Activated naive CD8-positive, alpha-beta T cell treated with anti-CD3 and anti-CD28 coated beads for 36 hours (primary cell): Measurements from ENCODE around the gene ARHGAP23. TPM values are rescaled to one million over a fixed set of nuclear protein-coding genes. Genes with fewer than 3 reads are reported as not detected.
"Not testable (repeated sequence)": the region's sequence is repeated elsewhere in the genome, so short reads cannot be mapped to it uniquely, and the experiment has no call there.

Experiments used
- DNase-seq: peaks from one replicate; pipeline ENCODE4 v3.0.0; 2021
- H3K27ac Mint-ChIP-seq: one replicate; pipeline ENCODE4 v1.8.0; 2022; ENCODE audit warnings: mild to moderate bottlenecking, moderate library complexity, mixed read lengths
- H3K27me3 Mint-ChIP-seq: one replicate; pipeline ENCODE4 v1.8.0; 2022; ENCODE audit warnings: mild to moderate bottlenecking, mixed read lengths
- H3K36me3 Mint-ChIP-seq: one replicate; pipeline ENCODE4 v1.8.0; 2021; ENCODE audit warnings: mild to moderate bottlenecking, mixed read lengths
- H3K4me1 Mint-ChIP-seq: one replicate; pipeline ENCODE4 v1.8.0; 2021; ENCODE audit warnings: mixed read lengths
- H3K4me3 Mint-ChIP-seq: one replicate; pipeline ENCODE4 v1.8.0; 2022; ENCODE audit warnings: mild to moderate bottlenecking, moderate library complexity, mixed read lengths
- H3K9me3 Mint-ChIP-seq: one replicate; pipeline ENCODE4 v1.8.0; 2022; ENCODE audit warnings: mixed read lengths
- total RNA-seq, 2 experiments: library from RNA; stranded (reverse); gene quantifications; one replicate each; pipeline ENCODE4 v1.2.3, GENCODE V29; 2021

ARHGAP23 gene
- total RNA-seq, 2 experiments from 2014 or later, result 0.08 to 0.66 TPM

- not testable (repeated sequence) for H3K9me3 Mint-ChIP-seq, H3K27ac Mint-ChIP-seq, H3K4me1 Mint-ChIP-seq, DNase-seq, H3K36me3 Mint-ChIP-seq, H3K27me3 Mint-ChIP-seq, H3K4me3 Mint-ChIP-seq
Observed at GRCh38 chr17:38474666-38475065, 46.4 kb downstream of the ARHGAP23 start.

GRCh38 chr17:38476549-38476948, 48.3 kb downstream of the ARHGAP23 start:
- Mint-ChIP-seq H3K27ac (no peak overlapping the region), H3K9me3 (no peaks in the 10 kb centered on the region), H3K36me3 (no peaks in the 10 kb centered on the region), H3K27me3 (no peaks in the 10 kb centered on the region), H3K4me1 (no peaks in the 10 kb centered on the region), H3K4me3 (no peak overlapping the region)
- no peak for DNase-seq

GRCh38 chr17:38477417-38477816, 49.2 kb downstream of the ARHGAP23 start:
- not testable (repeated sequence) for H3K27me3 Mint-ChIP-seq, H3K36me3 Mint-ChIP-seq, DNase-seq, H3K27ac Mint-ChIP-seq, H3K4me1 Mint-ChIP-seq, H3K9me3 Mint-ChIP-seq, H3K4me3 Mint-ChIP-seq

- H3K4me3 Mint-ChIP-seq, DNase-seq, H3K9me3 Mint-ChIP-seq, H3K36me3 Mint-ChIP-seq, H3K4me1 Mint-ChIP-seq, H3K27ac Mint-ChIP-seq, H3K27me3 Mint-ChIP-seq: not testable (repeated sequence)
Observed at GRCh38 chr17:38477951-38478350, 49.7 kb downstream of the ARHGAP23 start.

GRCh38 chr17:38478667-38479066, 50.4 kb downstream of the ARHGAP23 start:
- not testable (repeated sequence) for H3K4me1 Mint-ChIP-seq, H3K27me3 Mint-ChIP-seq, H3K4me3 Mint-ChIP-seq, H3K36me3 Mint-ChIP-seq, H3K27ac Mint-ChIP-seq, H3K9me3 Mint-ChIP-seq, DNase-seq

- not testable (repeated sequence) for H3K27ac Mint-ChIP-seq, DNase-seq, H3K9me3 Mint-ChIP-seq, H3K4me1 Mint-ChIP-seq, H3K27me3 Mint-ChIP-seq, H3K4me3 Mint-ChIP-seq, H3K36me3 Mint-ChIP-seq
Observed at GRCh38 chr17:38482039-38482699, 53.9 kb downstream of the ARHGAP23 start.

- H3K27ac Mint-ChIP-seq, H3K27me3 Mint-ChIP-seq, DNase-seq, H3K9me3 Mint-ChIP-seq, H3K4me1 Mint-ChIP-seq, H3K4me3 Mint-ChIP-seq, H3K36me3 Mint-ChIP-seq: not testable (repeated sequence)
Observed at GRCh38 chr17:38482700-38483043, 54.4 kb downstream of the ARHGAP23 start.

- H3K36me3 Mint-ChIP-seq, H3K9me3 Mint-ChIP-seq, H3K4me1 Mint-ChIP-seq, H3K27ac Mint-ChIP-seq, H3K4me3 Mint-ChIP-seq, H3K27me3 Mint-ChIP-seq: not testable (repeated sequence)
- peak; percentile 58 for DNase-seq
Observed at GRCh38 chr17:38484242-38485145, 56.2 kb downstream of the ARHGAP23 start.

- Mint-ChIP-seq H3K9me3 (no peaks in the 10 kb centered on the region), H3K4me1 (peaks cover 5% of the 10 kb centered on the region), H3K27me3 (peaks cover 7% of the 10 kb centered on the region), H3K4me3 (no peak overlapping the region), H3K36me3 (no peaks in the 10 kb centered on the region), H3K27ac (no peak overlapping the region)
- DNase-seq, result no peak
Observed at GRCh38 chr17:38485146-38485468, 56.8 kb downstream of the ARHGAP23 start.

GRCh38 chr17:38485681-38486298, 57.5 kb downstream of the ARHGAP23 start:
- not testable (repeated sequence) for H3K27ac Mint-ChIP-seq, H3K9me3 Mint-ChIP-seq, H3K4me1 Mint-ChIP-seq, H3K27me3 Mint-ChIP-seq, H3K36me3 Mint-ChIP-seq, DNase-seq, H3K4me3 Mint-ChIP-seq

GRCh38 chr17:38489774-38490173, 61.5 kb downstream of the ARHGAP23 start:
- peaks cover 12% of the 10 kb centered on the region for H3K27me3 Mint-ChIP-seq
- H3K36me3 Mint-ChIP-seq, H3K4me3 Mint-ChIP-seq, DNase-seq, H3K27ac Mint-ChIP-seq, H3K4me1 Mint-ChIP-seq, H3K9me3 Mint-ChIP-seq: not testable (repeated sequence)

GRCh38 chr17:38491346-38492066, 63.2 kb downstream of the ARHGAP23 start:
- DNase-seq, H3K27ac Mint-ChIP-seq, H3K4me3 Mint-ChIP-seq, H3K4me1 Mint-ChIP-seq, H3K27me3 Mint-ChIP-seq, H3K9me3 Mint-ChIP-seq, H3K36me3 Mint-ChIP-seq: not testable (repeated sequence)

GRCh38 chr17:38492067-38493040, 64.1 kb downstream of the ARHGAP23 start:
- not testable (repeated sequence) for H3K4me3 Mint-ChIP-seq, H3K4me1 Mint-ChIP-seq, H3K9me3 Mint-ChIP-seq

GRCh38 chr17:38494152-38494551, 65.9 kb downstream of the ARHGAP23 start:
- H3K36me3 Mint-ChIP-seq, H3K4me1 Mint-ChIP-seq, H3K4me3 Mint-ChIP-seq, H3K27me3 Mint-ChIP-seq, H3K9me3 Mint-ChIP-seq, DNase-seq, H3K27ac Mint-ChIP-seq: not testable (repeated sequence)

More at GRCh38 chr17:38492067-38493040, 64.1 kb downstream of the ARHGAP23 start:
- H3K27ac Mint-ChIP-seq, H3K36me3 Mint-ChIP-seq, H3K27me3 Mint-ChIP-seq: not testable (repeated sequence)
- DNase-seq, result peak; percentile 86
